A204.1 (cell line): ENCODE measurements around the gene LCORL.
A peak's percentile ranks its signal among the peaks of the same experiment; 100 is the strongest.
"Not testable (repeated sequence)": the region's sequence is repeated elsewhere in the genome, so short reads cannot be mapped to it uniquely, and the experiment has no call there.

Experiments
- FAIRE-seq: peaks from 2 replicates; lab custom pipeline; 2012; peaks lifted over from hg19 to GRCh38; lab: Jason Lieb, UNC

LCORL gene

DNA sequence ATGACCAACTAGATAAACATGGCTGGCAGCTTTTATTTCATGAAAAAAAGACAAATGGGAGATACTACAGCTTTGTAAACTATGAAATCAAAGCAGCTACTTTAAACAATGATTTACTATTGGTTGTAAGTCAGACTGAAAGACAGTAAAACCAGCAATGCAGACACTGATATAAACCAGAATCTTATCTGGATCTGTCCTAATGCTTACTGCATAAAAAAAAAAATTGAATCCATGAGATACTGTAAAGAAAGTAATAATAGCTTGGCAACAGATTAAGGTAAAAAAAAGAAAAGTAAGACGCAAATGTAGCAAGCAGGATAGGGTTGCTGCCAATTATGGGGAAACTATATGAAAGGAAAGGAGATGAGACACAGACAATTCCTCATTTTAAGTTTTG, 7.3 kb downstream of the LCORL start:
- FAIRE-seq: no peak

DNA sequence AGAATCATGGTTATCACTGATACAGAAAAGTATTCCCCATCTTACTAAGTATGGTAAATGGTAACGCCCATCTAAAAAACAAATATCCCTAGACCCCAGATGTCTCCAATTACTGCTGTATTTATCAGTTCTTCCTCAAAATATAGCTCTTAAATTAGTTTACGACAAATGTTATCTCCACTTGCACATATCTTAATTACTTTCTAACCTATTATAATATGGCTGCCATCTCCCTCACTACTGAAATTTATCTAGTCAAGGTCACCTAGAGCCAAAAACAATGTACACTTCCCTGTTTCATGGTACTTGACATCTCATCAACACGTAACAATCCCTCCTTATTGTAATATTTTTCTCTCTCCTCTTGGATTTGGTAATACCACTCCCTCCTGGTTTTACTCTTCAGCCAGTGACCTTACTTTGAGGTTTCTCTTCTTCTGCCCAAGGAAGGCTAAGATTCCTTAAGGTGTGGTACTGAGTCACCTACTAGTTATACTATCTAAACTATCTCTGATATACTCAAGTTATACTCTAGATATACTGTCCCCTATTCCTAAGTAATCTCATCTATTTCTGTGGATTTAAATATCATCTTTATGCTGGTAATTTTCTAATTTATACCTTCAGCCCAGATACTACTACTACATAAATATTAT, 8.6 kb downstream of the LCORL start:
- FAIRE-seq: no peak

DNA sequence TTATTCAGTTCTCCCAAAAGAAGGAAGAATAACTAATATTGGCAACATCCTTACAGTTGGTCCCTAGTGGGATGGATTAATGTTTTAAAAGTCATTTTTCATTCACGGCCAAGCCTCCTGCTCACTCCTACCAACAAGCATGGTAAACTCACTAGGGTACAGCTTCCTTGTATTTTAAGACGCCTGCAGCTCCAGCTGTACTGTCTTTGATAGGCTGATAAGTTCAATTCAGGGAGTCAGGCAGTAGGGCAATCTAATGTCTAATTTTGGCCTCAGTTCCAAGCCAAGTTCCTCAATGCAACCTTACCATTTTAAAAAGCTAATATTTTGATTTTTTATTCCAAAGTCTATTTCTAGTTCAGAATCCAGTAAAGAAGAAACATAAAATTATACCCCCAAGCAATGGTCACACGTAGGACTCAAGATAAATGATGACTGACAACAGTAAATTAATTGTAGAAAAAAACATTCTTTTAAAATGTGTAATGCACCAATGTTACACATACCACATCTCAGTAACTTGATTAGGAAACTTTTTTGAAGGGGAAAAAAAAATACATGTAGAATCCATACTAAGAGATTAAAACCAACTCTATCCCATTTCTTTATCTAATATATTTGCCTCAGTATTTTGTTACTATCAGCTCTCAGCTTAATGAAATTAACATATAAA, 9.3 kb downstream of the LCORL start:
- FAIRE-seq: no peak

GRCh38 chr4:18007625-18008024, 13.9 kb downstream of the LCORL start:
- FAIRE-seq: no peak

DNA sequence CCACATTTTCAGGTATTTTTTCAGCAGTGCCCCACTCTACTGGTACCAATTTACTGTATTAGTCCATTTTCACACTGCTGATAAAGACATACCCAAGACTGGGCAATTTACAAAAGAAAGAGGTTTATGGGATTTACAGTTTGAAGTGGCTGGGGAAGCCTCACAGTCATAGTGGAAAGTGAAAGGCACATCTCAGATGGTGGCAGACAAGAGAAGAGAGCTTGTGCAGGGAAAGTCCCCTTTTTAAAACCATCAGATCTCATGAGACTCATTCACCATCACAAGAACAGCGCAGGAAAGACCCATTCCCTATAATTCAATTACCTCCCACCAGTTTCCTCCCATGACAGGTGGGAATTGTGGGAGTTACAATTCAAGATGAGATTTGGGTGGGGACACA, 15.1 kb downstream of the LCORL start:
- FAIRE-seq: not testable (repeated sequence)

DNA sequence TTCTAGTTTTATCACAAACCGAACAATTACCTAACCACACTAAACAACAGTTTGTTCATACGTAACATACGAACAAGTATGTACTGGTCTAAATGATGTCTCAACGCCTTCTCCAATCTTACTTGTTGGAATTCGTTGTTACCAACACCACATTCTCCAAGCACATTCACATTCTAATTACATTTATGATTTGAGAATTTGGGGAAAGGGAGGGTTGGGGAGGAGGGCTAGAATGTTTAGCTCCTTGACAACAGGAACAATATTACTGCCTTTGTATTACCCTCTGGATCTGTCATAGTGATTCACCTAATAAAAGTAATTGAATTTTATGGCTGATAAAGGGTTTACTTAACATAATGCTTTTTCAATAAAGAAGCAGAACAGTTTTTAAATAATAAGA, 24.4 kb downstream of the LCORL start:
- no peak for FAIRE-seq

GRCh38 chr4:17995165-17995564, 26.4 kb downstream of the LCORL start:
- FAIRE-seq: no peak

DNA sequence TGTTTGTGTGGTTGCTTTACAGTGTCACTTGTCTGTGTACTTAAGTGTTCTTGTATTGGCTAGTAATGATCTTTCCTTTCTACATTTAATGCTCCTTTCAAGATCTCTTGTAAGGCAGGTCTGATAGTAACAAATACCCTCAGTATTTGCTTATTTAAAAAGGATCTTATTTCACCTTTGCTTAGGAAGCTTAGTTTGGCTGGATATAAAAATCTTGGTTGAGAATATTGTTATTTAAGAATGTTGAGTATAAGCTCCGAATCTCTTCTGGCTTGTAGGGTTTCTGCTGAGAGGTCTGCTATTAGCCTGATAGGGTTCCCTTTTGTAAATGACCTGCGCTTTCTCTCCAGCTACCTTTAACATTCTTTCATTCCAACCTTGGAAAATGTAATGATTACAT, 35.7 kb downstream of the LCORL start:
- FAIRE-seq: no peak

DNA sequence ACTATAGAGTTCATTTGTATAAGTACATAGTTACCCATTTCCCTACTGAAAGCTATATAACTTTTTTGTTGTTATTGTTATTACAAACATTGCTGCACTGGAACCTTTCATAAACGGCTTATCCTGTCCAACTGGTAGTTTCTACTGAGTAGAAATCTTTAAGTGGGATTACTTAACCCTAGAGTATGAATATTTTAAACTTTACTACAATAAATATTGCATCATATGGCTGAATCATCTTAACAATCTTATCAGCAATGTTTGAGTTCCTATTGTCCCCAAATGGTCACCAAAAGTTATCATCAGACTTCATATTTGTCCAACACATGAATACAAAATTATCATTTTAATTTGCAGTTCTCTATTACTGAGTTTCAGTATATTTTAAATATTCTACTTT, 40.5 kb downstream of the LCORL start:
- no peak for FAIRE-seq

- no peak for FAIRE-seq
These were observed 52.8 kb downstream of the LCORL start for GRCh38 chr4:17968721-17969120.

- FAIRE-seq: no peak
These were observed 54.5 kb downstream of the LCORL start for GRCh38 chr4:17967078-17967477.

GRCh38 chr4:17966312-17966711, 55.2 kb downstream of the LCORL start:
- no peak for FAIRE-seq

DNA sequence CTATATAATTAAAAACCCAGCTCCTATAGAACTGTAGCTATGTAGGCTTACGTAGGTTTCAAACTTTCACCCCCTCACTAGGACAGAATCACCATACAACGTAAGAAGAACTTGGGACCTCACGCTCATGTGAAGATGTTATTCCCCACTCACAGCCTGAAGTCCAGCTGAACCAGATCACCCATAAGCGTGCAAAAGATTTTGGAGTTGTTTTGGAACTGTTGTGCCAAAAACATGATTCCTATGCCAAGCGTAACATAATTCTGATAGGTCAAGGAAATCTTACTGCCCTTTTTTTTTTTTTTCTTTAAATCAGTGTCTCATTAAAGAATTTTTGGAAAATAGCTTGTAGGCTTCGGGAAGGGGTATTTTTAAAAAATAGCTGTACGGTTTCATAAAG, 57.0 kb downstream of the LCORL start:
- no peak for FAIRE-seq

GRCh38 chr4:17962171-17962570, 59.4 kb downstream of the LCORL start:
- FAIRE-seq: no peak

GRCh38 chr4:17961249-17961648, 60.3 kb downstream of the LCORL start:
- FAIRE-seq: no peak

- FAIRE-seq: no peak
These were observed 63.4 kb downstream of the LCORL start for GRCh38 chr4:17958181-17958580.

- no peak for FAIRE-seq
These were observed 63.9 kb downstream of the LCORL start for GRCh38 chr4:17957688-17958087.

DNA sequence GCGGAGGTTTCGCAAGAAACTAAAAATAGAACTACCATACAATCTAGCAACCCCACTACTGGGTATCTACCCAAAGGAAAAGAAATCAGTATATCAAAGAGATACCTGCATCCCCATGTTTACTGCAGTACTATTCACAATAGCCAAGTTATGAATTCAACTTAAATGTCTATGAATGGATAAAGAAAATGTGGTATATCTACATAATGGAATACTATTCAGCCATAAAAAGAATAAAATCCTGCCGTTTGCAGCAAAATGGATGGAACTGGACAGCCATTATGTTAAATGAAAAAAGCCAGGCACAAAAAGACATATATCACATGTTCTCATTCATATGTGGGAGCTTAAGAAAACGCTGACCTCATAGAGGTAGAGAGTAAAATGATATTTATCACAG, 65.3 kb downstream of the LCORL start:
- no peak for FAIRE-seq

DNA sequence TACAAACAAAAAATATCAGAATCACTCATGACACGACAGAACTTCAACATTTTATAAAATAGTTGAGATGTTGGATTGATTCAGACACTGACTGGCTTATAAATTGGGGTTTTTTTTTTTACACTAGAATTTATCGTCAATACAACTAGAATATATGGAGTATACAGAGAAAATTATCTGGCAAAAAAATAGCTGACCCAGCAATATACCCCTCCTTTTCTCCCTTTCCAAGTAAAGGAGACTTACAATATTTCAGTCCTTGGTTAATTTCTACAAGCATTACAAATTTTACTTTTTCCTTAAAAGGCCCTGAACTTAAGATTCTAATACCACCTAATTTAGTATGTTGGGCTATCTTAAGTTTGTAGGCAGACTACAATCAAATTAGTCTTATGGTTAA, 76.3 kb downstream of the LCORL start:
- FAIRE-seq: no peak

DNA sequence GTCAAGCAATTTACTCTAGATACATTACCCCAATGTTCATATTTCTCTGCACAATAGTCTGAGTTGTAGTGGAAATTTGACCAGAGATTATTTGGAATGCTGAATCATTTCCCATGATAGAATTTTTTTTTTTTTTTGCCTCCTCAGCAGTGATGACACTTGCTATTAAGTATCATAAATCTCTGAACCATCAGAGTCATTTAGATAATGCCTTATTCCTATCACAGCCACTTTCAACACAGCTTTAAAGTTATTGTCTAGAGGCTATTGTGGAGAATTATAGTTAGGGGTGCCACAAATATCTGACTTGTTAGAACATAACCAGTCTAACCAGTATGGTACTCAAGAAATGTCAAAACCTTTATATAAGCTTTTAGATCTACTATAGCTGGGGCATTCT, 79.8 kb downstream of the LCORL start:
- FAIRE-seq: no peak

GRCh38 chr4:17939054-17939453, 82.5 kb downstream of the LCORL start:
- FAIRE-seq: no peak

- FAIRE-seq: peak; percentile 94
These were observed 87.3 kb downstream of the LCORL start for GRCh38 chr4:17934286-17934685.

GRCh38 chr4:17933126-17933525, 88.4 kb downstream of the LCORL start:
- FAIRE-seq: no peak

GRCh38 chr4:17932041-17932440, 89.5 kb downstream of the LCORL start:
- FAIRE-seq: no peak
